Stimulated activated CD4-positive, alpha-beta T cell treated with anti-CD3 and anti-CD28 coated beads, Interleukin-12 subunit alpha, Interleukin-12 subunit beta, amount 100 ng/mL, for 4 hours (primary cell): ENCODE results near the gene ARL3.
"Not testable (repeated sequence)": the region's sequence is repeated elsewhere in the genome, so short reads cannot be mapped to it uniquely, and the experiment has no call there.

Source experiments
- DNase-seq: peaks from one replicate; pipeline ENCODE4 v3.0.0-alpha.2; 2020

Gene ARL3

GRCh38 chr10:102670065-102670670 lies 44.0 kb downstream of the ARL3 start:
- DNase-seq = no peak

DNA sequence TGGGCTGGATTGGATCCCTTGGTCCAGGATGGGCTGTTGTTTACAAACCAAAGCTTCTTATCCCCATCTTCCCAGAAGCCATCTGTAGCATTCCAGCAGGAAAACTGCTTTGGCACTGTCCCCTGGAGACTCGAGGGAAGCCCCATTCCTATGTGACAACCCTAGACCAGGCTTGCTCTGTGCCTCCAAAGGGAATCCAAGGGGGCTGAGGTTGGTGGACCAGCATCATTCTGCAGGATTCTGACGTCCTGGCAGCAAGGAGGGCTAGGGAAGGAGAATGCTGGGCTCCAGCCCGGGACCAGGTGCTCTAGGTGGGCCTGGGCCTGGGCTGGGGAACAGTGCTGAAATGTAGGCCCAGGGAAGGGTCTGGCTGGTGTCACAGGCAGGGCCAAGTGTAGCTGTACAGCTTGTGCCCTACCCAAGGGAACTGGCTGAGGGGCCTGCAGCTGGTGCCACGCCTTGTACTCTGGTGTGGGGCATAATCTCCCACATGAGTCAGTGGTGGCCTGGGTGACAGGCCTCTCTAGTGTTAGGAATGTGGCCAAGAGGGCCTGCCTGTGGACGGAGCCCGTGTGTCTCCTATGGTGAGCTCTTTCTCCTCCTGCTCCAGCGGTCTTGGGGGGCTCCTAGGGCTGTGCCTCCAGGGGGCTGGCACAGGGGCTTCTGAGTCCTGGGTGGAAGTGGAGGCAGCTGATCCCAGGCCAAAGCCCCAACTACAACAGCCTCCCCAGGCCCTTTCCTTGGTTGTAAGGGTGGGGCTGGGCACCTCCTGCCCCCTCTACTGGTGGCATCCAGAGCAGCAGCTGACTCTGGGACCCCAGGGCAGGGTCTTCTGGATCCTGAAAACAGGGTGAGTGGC lies 44.8 kb downstream of the ARL3 start:
- no peak for DNase-seq

- DNase-seq = no peak
Observed at GRCh38 chr10:102668326-102669107, 45.7 kb downstream of the ARL3 start.

DNA sequence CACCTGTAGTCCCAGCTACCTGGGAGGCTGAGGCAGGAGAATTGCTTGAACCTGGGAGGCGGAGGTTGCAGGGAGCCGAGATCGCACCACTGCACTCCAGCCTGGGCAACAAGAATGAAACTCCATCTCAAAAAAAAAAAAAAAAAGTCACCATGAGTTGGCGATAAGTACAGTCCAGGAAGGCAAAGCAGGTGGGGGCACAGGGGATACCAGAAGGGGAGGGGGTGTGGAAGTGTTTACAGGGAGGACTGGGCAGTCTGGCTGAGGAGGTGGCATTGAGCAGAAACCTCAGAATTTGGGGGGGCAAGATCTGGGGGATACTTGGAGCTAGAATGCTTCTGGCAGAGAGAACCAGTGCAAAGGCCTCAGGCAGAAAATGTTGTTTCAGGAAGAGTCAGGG lies 46.8 kb downstream of the ARL3 start:
- not testable (repeated sequence) for DNase-seq

- DNase-seq = no peak
Observed at GRCh38 chr10:102665904-102666509, 48.2 kb downstream of the ARL3 start.

- DNase-seq = no peak
Observed at GRCh38 chr10:102661658-102662028, 52.6 kb downstream of the ARL3 start.

GRCh38 chr10:102660888-102661657 lies 53.1 kb downstream of the ARL3 start:
- peak; percentile 52 for DNase-seq

- no peak for DNase-seq
Observed at GRCh38 chr10:102658802-102659201, 55.4 kb downstream of the ARL3 start.

- no peak for DNase-seq
Observed at GRCh38 chr10:102657984-102658724, 56.0 kb downstream of the ARL3 start.

GRCh38 chr10:102657451-102657850 lies 56.7 kb downstream of the ARL3 start:
- no peak for DNase-seq

GRCh38 chr10:102656791-102657371 lies 57.3 kb downstream of the ARL3 start:
- no peak for DNase-seq

GRCh38 chr10:102656026-102656425 lies 58.2 kb downstream of the ARL3 start:
- no peak for DNase-seq

GRCh38 chr10:102654969-102655368 lies 59.2 kb downstream of the ARL3 start:
- no peak for DNase-seq

GRCh38 chr10:102654566-102654965 lies 59.6 kb downstream of the ARL3 start:
- no peak for DNase-seq

- DNase-seq = no peak
Observed at GRCh38 chr10:102653060-102653459, 61.1 kb downstream of the ARL3 start.

DNA sequence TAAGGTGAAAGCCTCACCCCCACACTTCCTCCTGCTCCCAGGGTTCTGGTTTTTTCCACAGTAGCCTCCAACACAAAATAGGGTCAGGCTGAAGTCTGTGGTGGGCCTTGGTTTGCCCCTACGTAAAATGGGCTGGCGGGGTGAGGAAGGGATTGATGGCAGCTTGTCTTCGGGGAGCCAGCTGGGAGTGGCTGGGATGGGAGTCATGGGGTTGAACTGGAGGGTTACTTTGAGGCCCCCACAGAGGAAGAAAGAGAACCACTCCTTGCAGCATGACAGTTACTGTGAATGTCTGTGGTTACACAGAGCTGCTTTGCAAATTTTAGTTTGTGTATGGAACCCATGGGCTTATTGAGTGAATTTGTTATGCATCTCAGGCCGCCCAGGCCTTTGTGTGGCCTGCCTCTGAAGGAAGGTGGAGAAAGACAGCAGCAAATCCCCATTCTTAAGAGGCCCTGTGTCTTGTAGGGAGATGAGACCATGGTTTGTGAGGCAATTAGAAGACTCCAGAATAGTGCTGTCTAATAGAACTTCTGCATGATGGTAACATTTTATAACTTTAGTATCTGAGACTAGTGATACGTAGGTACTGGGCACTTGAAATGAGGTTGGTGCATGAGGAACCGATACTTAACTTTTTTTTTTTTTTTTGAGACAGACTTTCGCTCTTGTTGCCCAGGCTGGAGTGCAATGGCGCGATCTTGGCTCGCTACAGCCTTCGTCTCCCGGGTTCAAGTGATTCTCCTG lies 61.9 kb downstream of the ARL3 start:
- DNase-seq = no peak

GRCh38 chr10:102651455-102652169 lies 62.6 kb downstream of the ARL3 start:
- DNase-seq = no peak

GRCh38 chr10:102650655-102651454 lies 63.3 kb downstream of the ARL3 start:
- DNase-seq = no peak
